GM10248 (cell line): Measurements from ENCODE around the gene CFAP410.

Source experiments
- CTCF ChIA-PET: fragments of 300-600 bp; sonication (Branson Sonifier 250); formaldehyde crosslinking; extraction: SDS; loops from one replicate; lab custom pipeline; 2021; ENCODE audit warnings: antibody characterized with exemption; lab: Yijun Ruan, JAX
- POLR2A ChIA-PET: fragments of 350-650 bp; sonication (Branson Sonifier 250); formaldehyde crosslinking; extraction: SDS; loops from one replicate; lab custom pipeline; 2020; ENCODE audit warnings: antibody characterized with exemption; lab: Yijun Ruan, JAX
- DNase-seq: peaks from one replicate; pipeline ENCODE4 v3.0.0; 2012; ENCODE audit errors: extremely low spot score
- CTCF ChIP-seq: IDR thresholded peaks from 2 replicates; pipeline ENCODE4 v1.5.1; 2012; ENCODE audit warnings: mild to moderate bottlenecking, low read depth; ENCODE audit errors: extremely low read depth, missing control alignments, control extremely low read depth

The CFAP410 gene

GRCh38 chr21:44370027-44370735, 31.0 kb upstream of the CFAP410 start:
- ChIA-PET CTCF (no interaction called here), POLR2A (no interaction called here)
- DNase-seq: no peak
- no peak for TF ChIP-seq CTCF

GRCh38 chr21:44368711-44369446, 29.7 kb upstream of the CFAP410 start:
- ChIA-PET POLR2A (no interaction called here), CTCF (no interaction called here)
- no peak for DNase-seq
- no peak for TF ChIP-seq CTCF

- ChIA-PET CTCF (no interaction called here), POLR2A (no interaction called here)
- DNase-seq: no peak
- no peak for TF ChIP-seq CTCF
Measured at GRCh38 chr21:44366586-44367211, 27.5 kb upstream of the CFAP410 start.

- CTCF ChIA-PET: no interaction called here
- POLR2A ChIA-PET: no interaction called here
- TF ChIP-seq CTCF: no peak
- no peak for DNase-seq
Measured at GRCh38 chr21:44365967-44366585, 26.9 kb upstream of the CFAP410 start.

GRCh38 chr21:44365251-44365966, 26.2 kb upstream of the CFAP410 start:
- ChIA-PET CTCF (no interaction called here), POLR2A (no interaction called here)
- TF ChIP-seq CTCF: no peak
- no peak for DNase-seq
